ENCODE results near the gene TSPAN14. TPM values are rescaled to one million over a fixed set of nuclear protein-coding genes. Genes with fewer than 3 reads are reported as not detected.

TSPAN14 gene
- total and polyA plus RNA-seq, 2 of the 13 experiments (the other 11 are each of a cell fraction or from before 2014, with no cell fraction given): 24.1 to 80.6 TPM

DNA sequence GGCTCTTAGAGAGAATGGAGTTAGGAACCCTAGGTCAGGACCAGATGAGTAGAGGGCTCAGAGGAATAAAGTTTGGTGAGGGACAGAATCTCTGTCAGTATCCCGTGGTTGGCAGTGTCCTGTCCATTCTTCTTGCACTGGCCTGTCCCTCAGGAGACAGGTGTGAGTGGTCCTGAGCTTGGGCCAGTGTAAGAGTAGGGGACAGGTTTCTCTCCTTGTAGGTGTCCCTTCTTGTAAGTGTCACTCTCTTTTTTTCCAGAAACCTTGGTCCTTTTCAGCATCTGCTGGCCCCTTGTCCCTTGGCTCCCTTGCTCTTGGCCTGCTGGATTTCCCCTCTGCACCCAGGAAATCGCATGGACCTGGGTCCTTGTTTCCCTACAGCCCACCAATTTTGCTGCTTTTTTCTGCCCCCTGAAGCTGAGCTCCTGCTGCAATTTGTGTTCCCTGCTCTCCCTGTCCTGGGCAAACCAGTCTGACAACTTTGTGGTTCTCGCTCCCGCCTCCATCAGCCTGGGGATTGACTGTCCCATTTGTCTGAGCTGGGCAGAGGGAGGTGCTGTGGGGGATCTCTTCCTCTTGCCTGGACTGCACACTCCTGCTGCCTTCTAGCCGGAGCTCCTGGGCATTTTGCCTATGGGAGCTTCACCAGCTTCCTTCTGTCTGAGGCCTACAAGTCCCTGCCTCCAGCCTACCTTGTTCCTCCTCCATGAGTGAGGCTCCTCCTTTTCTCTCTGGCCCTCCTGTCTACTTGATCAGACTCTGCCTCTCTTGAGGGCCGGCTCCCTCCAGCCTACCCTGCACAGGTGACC lies 6.5 kb downstream of the TSPAN14 start (continued):
- TF ChIP-seq, protein P1, sequence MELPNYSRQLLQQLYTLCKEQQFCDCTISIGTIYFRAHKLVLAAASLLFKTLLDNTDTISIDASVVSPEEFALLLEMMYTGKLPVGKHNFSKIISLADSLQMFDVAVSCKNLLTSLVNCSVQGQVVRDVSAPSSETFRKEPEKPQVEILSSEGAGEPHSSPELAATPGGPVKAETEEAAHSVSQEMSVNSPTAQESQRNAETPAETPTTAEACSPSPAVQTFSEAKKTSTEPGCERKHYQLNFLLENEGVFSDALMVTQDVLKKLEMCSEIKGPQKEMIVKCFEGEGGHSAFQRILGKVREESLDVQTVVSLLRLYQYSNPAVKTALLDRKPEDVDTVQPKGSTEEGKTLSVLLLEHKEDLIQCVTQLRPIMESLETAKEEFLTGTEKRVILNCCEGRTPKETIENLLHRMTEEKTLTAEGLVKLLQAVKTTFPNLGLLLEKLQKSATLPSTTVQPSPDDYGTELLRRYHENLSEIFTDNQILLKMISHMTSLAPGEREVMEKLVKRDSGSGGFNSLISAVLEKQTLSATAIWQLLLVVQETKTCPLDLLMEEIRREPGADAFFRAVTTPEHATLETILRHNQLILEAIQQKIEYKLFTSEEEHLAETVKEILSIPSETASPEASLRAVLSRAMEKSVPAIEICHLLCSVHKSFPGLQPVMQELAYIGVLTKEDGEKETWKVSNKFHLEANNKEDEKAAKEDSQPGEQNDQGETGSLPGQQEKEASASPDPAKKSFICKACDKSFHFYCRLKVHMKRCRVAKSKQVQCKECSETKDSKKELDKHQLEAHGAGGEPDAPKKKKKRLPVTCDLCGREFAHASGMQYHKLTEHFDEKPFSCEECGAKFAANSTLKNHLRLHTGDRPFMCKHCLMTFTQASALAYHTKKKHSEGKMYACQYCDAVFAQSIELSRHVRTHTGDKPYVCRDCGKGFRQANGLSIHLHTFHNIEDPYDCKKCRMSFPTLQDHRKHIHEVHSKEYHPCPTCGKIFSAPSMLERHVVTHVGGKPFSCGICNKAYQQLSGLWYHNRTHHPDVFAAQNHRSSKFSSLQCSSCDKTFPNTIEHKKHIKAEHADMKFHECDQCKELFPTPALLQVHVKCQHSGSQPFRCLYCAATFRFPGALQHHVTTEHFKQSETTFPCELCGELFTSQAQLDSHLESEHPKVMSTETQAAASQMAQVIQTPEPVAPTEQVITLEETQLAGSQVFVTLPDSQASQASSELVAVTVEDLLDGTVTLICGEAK (IDR thresholded peaks at IDR 0.05): no peak
- TF ChIP-seq, protein P1 (CRISPR knock-in tag; IDR thresholded peaks at IDR 0.05): no peak
- TF ChIP-seq NR2C2 (CRISPR knock-in tag; IDR thresholded peaks at IDR 0.05; ENCODE audit: borderline replicate concordance) (no peak), NRL (CRISPR knock-in tag; IDR thresholded peaks at IDR 0.05; ENCODE audit: borderline replicate concordance) (peak; percentile 62; the same call in 1 of the 2 replicates), FOXK2 (IDR thresholded peaks at IDR 0.05) (no peak), TARDBP (CRISPR knock-in tag; IDR thresholded peaks at IDR 0.05) (no peak), IKZF4 (CRISPR knock-in tag; IDR thresholded peaks at IDR 0.05; ENCODE audit: borderline replicate concordance, low read depth, not compliant biosample characterization) (no peak), JDP2 (CRISPR knock-in tag; IDR thresholded peaks at IDR 0.05; ENCODE audit: borderline replicate concordance) (no peak), ZBTB38 (CRISPR knock-in tag; IDR thresholded peaks at IDR 0.05) (0 out of 2 replicates have a peak, but pooled peaks have one; percentile 34), ZNF143 (CRISPR knock-in tag; IDR thresholded peaks at IDR 0.05) (no peak), ZNF605 (CRISPR knock-in tag; IDR thresholded peaks at IDR 0.05) (0 out of 2 replicates have a peak, but pooled peaks have one; percentile 24)
- TF ChIP-seq, protein P2, sequence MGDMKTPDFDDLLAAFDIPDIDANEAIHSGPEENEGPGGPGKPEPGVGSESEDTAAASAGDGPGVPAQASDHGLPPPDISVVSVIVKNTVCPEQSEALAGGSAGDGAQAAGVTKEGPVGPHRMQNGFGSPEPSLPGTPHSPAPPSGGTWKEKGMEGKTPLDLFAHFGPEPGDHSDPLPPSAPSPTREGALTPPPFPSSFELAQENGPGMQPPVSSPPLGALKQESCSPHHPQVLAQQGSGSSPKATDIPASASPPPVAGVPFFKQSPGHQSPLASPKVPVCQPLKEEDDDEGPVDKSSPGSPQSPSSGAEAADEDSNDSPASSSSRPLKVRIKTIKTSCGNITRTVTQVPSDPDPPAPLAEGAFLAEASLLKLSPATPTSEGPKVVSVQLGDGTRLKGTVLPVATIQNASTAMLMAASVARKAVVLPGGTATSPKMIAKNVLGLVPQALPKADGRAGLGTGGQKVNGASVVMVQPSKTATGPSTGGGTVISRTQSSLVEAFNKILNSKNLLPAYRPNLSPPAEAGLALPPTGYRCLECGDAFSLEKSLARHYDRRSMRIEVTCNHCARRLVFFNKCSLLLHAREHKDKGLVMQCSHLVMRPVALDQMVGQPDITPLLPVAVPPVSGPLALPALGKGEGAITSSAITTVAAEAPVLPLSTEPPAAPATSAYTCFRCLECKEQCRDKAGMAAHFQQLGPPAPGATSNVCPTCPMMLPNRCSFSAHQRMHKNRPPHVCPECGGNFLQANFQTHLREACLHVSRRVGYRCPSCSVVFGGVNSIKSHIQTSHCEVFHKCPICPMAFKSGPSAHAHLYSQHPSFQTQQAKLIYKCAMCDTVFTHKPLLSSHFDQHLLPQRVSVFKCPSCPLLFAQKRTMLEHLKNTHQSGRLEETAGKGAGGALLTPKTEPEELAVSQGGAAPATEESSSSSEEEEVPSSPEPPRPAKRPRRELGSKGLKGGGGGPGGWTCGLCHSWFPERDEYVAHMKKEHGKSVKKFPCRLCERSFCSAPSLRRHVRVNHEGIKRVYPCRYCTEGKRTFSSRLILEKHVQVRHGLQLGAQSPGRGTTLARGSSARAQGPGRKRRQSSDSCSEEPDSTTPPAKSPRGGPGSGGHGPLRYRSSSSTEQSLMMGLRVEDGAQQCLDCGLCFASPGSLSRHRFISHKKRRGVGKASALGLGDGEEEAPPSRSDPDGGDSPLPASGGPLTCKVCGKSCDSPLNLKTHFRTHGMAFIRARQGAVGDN (CRISPR knock-in tag; IDR thresholded peaks at IDR 0.05): peak; percentile 57
